ENCODE data around the gene EYA2.

EYA2 gene

DNA sequence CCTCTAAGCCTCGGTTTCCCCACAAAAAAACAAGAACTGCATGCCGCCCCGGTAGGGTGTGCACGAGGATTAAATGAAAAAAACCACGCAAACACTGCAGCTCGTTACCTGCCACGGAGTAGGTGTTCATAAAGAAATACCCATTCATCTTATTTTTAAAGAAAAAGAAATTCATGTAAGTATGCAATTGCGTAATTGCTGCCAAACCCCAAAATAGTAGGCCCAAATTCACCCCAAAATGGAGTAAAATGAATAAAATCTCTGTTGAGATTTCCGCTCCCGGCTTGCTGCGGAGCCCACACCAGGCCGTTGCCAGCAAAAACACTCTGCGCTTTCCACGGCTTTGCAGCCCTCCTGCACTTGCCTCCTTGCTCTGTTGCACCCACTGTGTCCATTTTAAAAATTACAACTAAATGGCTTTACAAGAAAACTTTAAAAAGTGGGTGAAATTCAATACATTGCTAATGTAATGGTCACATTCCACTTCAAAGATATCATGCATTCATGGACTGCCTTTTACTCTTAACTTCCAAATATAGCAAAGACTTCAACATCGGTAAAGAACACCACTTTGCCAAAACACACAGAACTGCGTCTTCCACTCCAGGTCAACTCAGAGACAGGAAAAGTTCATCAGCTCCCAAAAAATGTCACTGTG is 336.9 kb downstream of the EYA2 start:
- peaks cover 7% of the 10 kb centered on the region for H3K4me1 Mint-ChIP-seq
- H3K4me3 Mint-ChIP-seq, result no peak overlapping the region
- H3K9me3 Mint-ChIP-seq, result no peaks in the 10 kb centered on the region
- H3K36me3 Mint-ChIP-seq, result peaks cover 100% of the 10 kb centered on the region
- DNase-seq (ENCODE audit: low spot score in 2 of 2) (no peak), ATAC-seq (no peak)
- H3K27ac Mint-ChIP-seq, result peak overlapping the region; percentile 71

DNA sequence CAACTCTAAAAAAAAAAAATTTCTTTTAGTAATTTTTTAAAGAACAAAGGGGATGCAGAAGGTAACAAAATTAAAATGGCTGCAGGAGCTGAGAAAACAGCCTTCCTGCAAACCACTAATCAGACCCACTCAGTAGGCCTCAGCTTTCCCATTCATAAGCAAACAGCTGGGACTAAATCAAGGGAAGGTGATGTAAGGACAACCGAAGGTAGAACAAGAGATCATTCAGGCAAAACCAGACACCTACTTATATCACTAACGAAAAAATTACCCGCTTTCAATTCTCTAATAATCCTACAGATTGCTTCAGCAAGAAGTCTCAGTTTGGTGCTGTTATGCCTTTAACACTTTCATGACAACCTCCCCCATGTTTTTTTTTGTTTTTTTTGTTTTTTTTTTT is 337.9 kb downstream of the EYA2 start:
- DNase-seq (ENCODE audit: low spot score in 2 of 2), result no peak
- H3K36me3 Mint-ChIP-seq, result peaks cover 100% of the 10 kb centered on the region
- H3K4me3 Mint-ChIP-seq, result no peak overlapping the region
- H3K9me3 Mint-ChIP-seq, result no peaks in the 10 kb centered on the region
- ATAC-seq, result no peak
- no peak overlapping the region for H3K27ac Mint-ChIP-seq
- peaks cover 7% of the 10 kb centered on the region for H3K4me1 Mint-ChIP-seq

DNA sequence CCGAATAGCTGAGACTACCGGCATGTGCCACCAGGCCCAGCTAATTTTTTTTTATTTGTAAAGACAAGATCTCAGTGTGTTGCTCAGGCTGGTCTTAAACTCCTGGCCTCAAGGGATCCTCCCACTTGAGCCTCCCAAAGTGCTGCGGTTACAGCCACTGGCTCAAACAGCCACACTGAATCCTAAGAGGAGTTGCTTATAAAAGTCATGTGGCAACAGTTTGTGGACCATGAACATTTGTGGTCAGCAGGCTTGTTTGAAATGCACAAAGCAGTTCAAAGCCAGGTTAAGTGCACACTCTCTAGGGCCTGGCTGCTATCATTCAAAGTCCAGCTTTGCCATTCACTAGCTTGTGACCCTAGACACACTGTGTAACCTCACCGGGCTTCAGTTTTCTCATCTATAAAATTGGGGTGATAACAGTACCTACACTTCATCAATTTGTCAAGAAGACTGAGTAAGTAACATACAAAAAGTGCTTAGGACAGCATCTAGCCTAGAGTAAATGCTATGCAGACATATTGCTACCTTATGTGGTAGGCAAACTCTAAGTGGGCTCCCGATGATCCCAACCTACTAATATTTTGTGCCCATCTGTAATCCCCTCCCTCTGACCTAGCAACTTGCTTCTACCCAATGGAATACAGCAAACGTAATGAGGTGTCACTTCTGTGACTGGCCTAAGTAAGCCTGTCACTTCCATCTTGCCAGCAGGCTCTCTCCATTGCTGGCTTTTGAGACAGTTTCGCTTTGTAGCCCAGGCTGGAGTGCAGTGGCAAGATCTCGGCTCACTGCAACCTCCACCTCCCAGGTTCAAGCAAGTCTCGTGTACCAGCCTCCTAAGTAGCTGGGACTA is 338.9 kb downstream of the EYA2 start:
- Mint-ChIP-seq H3K4me1 (peaks cover 7% of the 10 kb centered on the region), H3K9me3 (no peaks in the 10 kb centered on the region), H3K36me3 (peaks cover 100% of the 10 kb centered on the region), H3K4me3 (no peak overlapping the region), H3K27ac (no peak overlapping the region)
- DNase-seq (ENCODE audit: low spot score in 2 of 2), result no peak
- no peak for ATAC-seq

DNA sequence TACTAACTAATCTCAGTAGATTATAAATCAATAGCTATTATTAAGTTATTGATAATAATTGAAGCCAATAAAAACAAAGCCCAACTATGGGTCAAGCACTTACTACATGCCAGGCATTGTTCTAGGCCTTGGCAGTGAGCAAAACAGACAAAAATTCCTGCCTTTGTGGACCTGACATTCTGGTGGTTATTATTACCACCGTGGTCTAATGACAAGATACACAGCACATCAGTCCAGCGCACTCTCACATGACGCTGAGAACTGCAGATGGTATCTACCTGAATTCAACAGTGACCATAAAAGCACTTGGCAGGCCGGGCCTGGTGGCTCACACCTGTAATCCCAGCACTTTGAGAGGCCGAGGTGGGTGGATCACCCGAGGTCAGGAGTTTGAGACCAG is 340.5 kb downstream of the EYA2 start:
- Mint-ChIP-seq H3K4me3 (no peak overlapping the region), H3K4me1 (peaks cover 7% of the 10 kb centered on the region), H3K36me3 (peaks cover 100% of the 10 kb centered on the region), H3K27ac (no peak overlapping the region), H3K9me3 (no peaks in the 10 kb centered on the region)
- ATAC-seq (no peak), DNase-seq (ENCODE audit: low spot score in 2 of 2) (no peak)

DNA sequence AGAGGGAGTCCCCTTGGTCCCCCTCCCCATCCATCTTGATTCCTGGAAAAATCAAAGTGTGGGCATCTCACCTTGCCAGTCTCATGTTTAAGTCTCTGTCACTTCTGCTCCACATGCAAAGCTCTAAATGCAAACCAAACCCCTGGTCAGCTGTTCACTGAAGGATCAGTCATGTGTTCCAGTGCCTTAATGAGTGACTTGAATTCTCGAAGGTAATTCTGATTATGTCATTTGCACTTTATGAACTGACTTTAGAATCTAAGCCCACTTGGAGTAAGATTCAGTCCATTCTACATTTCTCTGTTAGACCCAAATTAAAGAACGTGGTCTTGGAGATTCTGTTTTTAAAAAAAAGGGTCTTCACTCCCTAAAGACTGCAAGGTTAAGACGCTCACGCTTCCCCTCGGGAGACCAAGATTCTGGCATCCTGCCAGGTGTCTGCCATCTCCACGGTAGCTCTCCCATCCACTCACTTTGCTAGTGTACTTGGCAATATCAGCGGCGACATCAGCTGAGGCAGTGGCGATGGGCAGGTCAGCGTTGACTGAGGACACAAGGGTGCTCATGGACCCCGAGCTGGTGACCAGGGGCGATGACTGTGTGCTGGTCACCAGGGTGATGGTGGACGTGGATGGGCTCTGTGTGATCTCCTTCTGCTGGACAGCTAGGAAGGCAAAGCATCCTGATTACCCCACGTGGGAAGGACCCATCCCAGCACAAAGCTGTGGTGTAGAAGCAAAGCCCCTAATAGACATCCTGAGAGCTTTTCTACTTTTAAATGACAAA is 341.4 kb downstream of the EYA2 start:
- Mint-ChIP-seq H3K27ac (no peak overlapping the region), H3K9me3 (no peaks in the 10 kb centered on the region), H3K4me3 (no peak overlapping the region), H3K4me1 (no peaks in the 10 kb centered on the region), H3K36me3 (peaks cover 99% of the 10 kb centered on the region)
- ATAC-seq (no peak), DNase-seq (ENCODE audit: low spot score in 2 of 2) (no peak)

DNA sequence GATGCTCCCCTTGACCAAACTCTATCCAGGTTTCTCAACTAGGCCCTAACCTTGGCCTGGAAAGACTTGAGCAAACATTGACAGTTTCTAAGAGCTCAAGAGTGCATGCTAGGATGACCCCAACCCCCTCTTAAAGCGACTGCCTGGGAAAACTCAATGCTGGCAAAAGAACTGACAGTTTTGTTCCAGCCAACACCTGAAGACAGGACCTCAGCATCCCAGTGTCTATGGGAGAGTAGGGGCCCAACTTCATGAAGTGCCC is 341.9 kb downstream of the EYA2 start:
- ATAC-seq, result no peak
- Mint-ChIP-seq H3K4me3 (no peak overlapping the region), H3K36me3 (peaks cover 99% of the 10 kb centered on the region)

DNA sequence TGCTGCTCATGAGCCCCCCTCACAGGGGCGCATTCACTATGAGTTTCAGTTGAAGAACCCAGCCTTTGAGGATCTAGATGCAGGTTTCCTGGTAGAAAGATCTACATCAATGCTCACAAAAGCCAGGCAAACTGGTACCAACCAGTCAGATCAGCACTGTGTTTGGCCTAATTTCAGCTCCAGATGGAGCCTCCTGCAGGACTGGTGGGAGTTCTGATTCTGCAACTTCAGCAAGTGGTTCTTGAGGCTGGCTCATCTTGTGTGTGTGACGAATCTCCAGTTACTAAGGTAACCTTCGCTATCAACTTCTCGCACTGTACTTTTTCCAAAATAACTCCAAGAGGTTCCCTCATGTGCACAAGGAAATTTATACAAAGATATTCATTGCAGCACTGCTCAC is 343.1 kb downstream of the EYA2 start:
- Mint-ChIP-seq H3K27ac (no peak overlapping the region), H3K36me3 (peaks cover 99% of the 10 kb centered on the region), H3K4me3 (no peak overlapping the region), H3K9me3 (no peaks in the 10 kb centered on the region), H3K4me1 (no peaks in the 10 kb centered on the region)
- ATAC-seq, result no peak
- no peak for DNase-seq (ENCODE audit: low spot score in 2 of 2)

More for the DNA sequence above, 341.9 kb downstream of the EYA2 start:
- Mint-ChIP-seq H3K4me1 (no peaks in the 10 kb centered on the region), H3K27ac (peak overlapping the region; percentile 15), H3K9me3 (no peaks in the 10 kb centered on the region)
- DNase-seq (ENCODE audit: low spot score in 2 of 2), result no peak
